Stimulated activated CD4-positive, alpha-beta T cell treated with anti-CD3 and anti-CD28 coated beads, Interleukin-4, amount 100 ng/mL, for 4 hours (primary cell): ENCODE data around the gene MYBBP1A.

Source experiments
- DNase-seq, 2 experiments: peaks; one replicate each; pipeline ENCODE4 v3.0.0-alpha.2; 2020

Gene MYBBP1A

DNA sequence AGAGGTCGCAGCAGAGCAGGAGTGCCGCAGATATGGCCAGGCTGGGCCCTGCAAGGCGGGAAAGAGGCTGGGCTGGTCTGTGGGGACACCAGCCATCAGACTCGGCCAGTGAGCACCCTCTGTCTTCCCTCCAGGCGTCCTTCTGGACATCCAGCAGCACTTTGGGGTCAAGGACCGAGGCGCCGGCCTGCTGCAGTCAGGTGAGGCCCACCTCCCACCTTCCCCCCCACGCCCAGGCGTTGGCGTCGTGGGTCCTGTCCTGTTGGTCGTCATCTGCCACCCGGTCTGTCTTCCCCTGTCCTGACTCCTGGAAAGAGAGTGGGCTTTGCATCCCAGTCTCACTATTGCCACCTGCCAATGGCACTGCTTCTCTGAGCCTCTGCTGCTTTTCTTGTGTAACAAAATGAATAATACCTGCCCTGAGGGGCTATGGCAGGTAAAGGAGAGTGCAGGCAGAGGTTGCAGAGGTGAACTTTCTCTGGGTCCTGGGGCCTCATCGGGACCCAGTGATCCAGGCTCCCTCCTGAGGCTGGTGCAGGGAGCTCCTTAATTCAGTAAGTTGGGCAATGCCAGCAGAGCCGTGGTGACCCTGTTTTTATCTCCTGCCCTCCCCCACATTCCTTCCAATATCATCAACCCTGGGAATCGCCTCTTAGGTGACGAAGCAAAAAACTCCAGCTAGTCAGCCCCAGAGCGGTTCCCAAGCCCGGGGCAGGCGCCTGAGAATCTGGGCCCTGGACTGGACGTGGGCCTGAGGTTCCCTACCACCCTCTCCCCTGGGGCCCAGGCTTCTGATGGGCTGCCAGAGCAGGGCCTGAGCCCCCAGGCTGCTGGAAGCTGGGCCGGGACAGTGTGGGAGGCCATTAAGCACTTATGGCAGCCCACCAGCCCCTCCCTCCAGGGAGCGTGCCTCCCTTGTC is 41.8 kb downstream of the MYBBP1A start:
- no peak for DNase-seq

- DNase-seq, result no peak
Observed at GRCh38 chr17:4512156-4513112, 42.8 kb downstream of the MYBBP1A start.

GRCh38 chr17:4511199-4511932 is 43.8 kb downstream of the MYBBP1A start:
- DNase-seq, result no peak

- no peak for DNase-seq
Observed at GRCh38 chr17:4510618-4510941, 44.6 kb downstream of the MYBBP1A start.

DNA sequence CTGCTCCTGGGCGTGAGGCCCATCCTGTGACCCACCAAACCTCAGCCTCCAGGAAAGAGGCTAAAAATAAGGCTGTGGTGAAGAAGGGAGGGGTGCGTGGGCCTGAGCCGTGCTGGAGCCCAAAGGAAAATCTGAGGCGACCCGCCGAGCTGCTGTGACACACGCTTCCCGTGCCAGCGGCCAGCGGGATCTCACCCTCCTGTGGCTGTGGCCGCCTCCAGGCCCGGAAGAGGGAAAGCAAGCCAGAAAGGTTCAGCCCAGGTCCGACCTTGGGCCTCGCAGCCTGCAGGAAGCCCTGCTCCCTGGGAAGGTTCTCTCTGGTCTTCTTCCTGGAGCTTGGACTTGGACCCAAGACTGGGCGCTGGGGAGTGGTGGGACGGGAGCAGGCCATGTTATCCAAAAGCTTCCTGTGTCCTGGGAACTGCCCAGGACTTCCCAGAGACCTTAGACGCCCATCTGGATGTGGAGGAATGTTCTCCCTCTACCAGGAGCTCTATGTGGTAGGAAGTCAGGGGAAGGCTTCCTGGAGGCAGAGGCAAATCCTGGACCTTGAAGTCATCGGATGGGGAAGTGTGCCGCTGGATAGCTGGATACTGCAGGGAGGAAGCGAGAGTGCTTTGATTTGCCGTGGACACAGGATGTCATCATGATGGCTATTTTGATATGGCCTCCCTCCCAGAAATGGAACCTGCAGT is 45.1 kb downstream of the MYBBP1A start:
- DNase-seq, result no peak

- no peak for DNase-seq
Observed at GRCh38 chr17:4509401-4509800, 45.8 kb downstream of the MYBBP1A start.

- DNase-seq, result no peak
Observed at GRCh38 chr17:4508207-4508606, 47.0 kb downstream of the MYBBP1A start.

DNA sequence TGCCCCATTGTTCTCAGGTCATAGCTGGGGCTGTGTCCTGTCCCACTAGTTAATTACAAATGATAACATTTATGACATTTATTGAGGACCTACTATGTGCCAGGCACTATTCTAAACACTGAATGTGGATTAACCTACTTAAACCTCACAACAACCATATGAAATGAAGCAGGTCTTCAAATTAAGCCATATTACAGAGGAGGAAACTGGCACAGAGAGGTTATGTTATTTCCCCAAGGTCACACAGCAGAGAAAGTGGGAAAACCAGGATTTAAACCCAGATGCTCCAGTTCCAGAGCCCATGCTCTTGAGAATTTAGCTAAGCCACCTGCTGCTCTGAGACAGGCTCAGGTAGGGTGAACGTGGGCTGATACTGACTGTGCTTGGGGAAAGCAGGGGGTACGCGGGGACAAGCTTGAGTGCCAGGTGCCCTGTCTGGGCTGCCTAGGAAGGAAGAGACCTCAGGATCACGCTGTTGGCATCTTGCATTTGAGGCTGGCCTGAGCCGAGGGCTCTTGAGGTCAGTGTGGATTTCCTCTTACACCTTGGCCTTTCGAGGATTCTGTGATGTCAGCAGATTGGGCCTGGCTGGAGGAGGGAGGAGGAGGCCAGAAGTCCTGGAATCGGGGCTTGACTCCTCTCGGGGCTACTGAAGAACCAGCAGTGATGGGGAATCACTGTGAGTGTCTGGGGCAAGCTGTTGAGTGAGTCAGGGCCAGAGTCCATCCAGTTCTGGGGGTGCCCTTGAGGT is 47.6 kb downstream of the MYBBP1A start:
- no peak for DNase-seq

DNA sequence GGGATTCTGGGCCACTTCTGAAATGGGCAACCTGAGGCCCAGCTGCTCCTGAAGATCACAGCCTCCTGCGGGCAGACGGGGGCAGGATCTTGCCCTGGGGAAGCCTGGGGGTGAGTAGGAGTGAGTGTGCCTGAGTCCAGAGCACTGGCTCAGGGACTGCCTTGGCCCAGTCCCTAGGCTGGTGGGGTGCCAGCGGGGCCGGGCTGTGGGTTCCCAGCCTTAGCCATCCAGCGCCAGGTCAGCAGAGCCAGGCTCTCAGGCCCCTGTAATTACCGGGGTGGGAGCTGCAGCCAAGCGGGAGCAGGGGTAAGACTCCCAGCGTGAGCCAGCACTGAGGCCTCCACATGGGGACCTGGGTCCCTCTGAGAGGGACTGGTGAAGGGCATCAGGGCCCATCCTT is 48.3 kb downstream of the MYBBP1A start:
- no peak for DNase-seq

GRCh38 chr17:4506175-4506813 is 48.9 kb downstream of the MYBBP1A start:
- no peak for DNase-seq

GRCh38 chr17:4505187-4505586 is 50.0 kb downstream of the MYBBP1A start:
- no peak for DNase-seq

- DNase-seq, result no peak
Observed at GRCh38 chr17:4504188-4504587, 51.0 kb downstream of the MYBBP1A start.

DNA sequence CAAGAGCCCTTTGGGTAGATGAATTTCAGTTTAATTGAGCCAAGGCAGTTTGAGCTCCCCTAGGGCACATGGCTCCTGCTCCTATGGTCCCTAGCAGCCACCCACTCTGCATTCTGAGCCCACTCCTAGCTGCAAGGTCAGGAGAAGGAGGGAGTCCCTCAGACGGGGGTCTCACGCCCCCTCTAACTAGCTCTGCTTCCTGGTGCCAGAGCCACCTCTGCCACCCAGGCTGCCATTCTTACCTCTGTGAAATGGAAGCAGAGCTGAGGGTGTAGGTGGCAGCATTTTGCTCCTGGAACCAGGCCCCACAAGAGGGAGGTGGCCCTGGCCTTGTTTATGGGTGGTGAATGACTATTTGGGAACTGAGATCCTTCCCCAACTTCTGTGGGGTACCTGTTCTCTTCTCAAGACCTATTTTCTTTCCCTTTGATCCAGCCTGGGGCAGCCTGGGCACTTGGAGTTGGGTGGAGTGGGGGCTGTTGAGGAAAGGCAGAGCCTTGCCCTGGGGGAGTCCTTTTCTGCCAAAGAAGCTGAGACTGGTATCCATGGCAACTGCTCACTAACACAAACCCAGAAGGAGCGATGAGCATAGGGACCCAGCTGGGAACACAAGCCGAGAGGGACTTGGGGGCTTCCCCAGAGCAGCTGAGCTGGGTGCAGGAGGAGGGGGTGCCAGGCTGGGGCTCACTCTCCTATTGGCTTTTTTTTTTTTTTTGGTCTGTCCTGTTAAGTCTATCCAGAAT is 51.7 kb downstream of the MYBBP1A start:
- DNase-seq, result no peak

DNA sequence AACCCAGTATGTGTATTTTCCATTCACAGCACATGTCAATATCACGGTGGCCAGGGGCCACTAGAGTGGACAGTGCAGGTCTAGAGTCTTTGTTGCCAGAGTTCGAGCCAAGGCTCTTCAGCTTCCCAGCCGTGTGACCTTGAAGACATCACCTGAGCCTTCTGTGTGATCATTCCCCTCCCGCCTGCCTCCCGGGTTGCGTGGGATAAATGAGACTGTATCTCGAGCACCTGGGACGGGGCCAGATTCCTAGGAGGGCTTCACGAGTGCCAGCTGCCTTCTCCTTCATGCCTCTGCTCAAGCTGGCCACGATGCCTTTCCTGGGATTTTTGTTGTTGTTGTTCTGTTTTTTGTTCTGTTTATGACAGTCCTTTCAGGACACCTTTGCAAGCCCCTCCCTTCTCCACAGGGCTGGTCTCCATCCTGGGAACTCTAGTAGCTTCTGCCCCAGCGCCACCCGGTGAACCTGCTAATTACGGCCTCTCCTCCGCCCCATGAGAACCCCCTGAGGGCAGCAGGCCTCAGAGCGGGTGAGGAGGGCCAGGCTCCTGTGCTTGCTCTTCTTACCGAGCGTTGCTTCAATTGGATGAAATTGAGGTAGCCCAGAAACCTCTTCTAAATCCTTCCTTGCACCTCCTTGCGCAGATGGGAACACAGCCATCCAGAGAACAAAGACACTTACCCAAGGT is 52.6 kb downstream of the MYBBP1A start:
- no peak for DNase-seq

- no peak for DNase-seq
Observed at GRCh38 chr17:4501295-4501949, 53.8 kb downstream of the MYBBP1A start.

- DNase-seq, result no peak
Observed at GRCh38 chr17:4500191-4500571, 55.0 kb downstream of the MYBBP1A start.

- DNase-seq, result peak; percentile 13 to 31
Observed at GRCh38 chr17:4499431-4500190, 55.6 kb downstream of the MYBBP1A start.
